KMS-11 (cell line): ENCODE measurements around the gene TBX20.
"Not testable (repeated sequence)": the region's sequence is repeated elsewhere in the genome, so short reads cannot be mapped to it uniquely, and the experiment has no call there.

Experiments used
- H2AFZ ChIP-seq: fragments of 200-600 bp; sonication (generic); 2 replicates; pipeline ENCODE4 v1.6.1; 2016; ENCODE audit warnings: antibody characterized with exemption, mixed run types, low read depth
- H3K27ac ChIP-seq: fragments of 200-600 bp; sonication (generic); 2 replicates; pipeline ENCODE4 v1.6.1; 2016; ENCODE audit warnings: mild to moderate bottlenecking, mixed run types
- H3K27me3 ChIP-seq: fragments of 200-600 bp; sonication (generic); 2 replicates; pipeline ENCODE4 v1.6.1; 2017; ENCODE audit warnings: mild to moderate bottlenecking, low read depth, mixed run types, moderate library complexity; ENCODE audit not compliant: insufficient read depth
- H3K36me3 ChIP-seq: fragments of 200-600 bp; sonication (generic); 2 replicates; pipeline ENCODE4 v1.6.1; 2017; ENCODE audit warnings: mild to moderate bottlenecking, mixed run types; ENCODE audit not compliant: insufficient read depth
- H3K4me1 ChIP-seq: fragments of 200-600 bp; sonication (generic); 2 replicates; pipeline ENCODE4 v1.6.1; 2016; ENCODE audit warnings: mild to moderate bottlenecking, low read depth, mixed run types; ENCODE audit not compliant: poor library complexity, severe bottlenecking
- H3K4me2 ChIP-seq: fragments of 200-600 bp; sonication (generic); 2 replicates; pipeline ENCODE4 v1.7.0; 2016; ENCODE audit warnings: mild to moderate bottlenecking, mixed run types
- H3K4me3 ChIP-seq: fragments of 200-600 bp; sonication (generic); IDR thresholded peaks from 2 replicates; pipeline ENCODE4 v1.6.1; 2017; ENCODE audit warnings: low read depth, low read length, mixed read lengths; ENCODE audit not compliant: insufficient read depth
- H3K79me2 ChIP-seq: fragments of 200-600 bp; sonication (generic); 2 replicates; pipeline ENCODE4 v1.6.1; 2016; ENCODE audit warnings: low read depth, mixed run types; ENCODE audit not compliant: insufficient read depth
- H3K9ac ChIP-seq: fragments of 200-600 bp; sonication (generic); 2 replicates; pipeline ENCODE4 v1.6.1; 2016; ENCODE audit warnings: mild to moderate bottlenecking, mixed run types
- H4K20me1 ChIP-seq: fragments of 200-600 bp; sonication (generic); 2 replicates; pipeline ENCODE4 v1.6.1; 2016; ENCODE audit warnings: mild to moderate bottlenecking, mixed run types; ENCODE audit not compliant: insufficient read depth
- TF ChIP-seq, protein P1 (sequence below): fragments of 200-600 bp; sonication (generic); conservative IDR thresholded peaks from 2 replicates; pipeline ENCODE4 v1.6.1; 2017; ENCODE audit warnings: low read depth, mild to moderate bottlenecking, antibody characterized with exemption, low read length, moderate library complexity, mixed read lengths

The TBX20 gene

DNA sequence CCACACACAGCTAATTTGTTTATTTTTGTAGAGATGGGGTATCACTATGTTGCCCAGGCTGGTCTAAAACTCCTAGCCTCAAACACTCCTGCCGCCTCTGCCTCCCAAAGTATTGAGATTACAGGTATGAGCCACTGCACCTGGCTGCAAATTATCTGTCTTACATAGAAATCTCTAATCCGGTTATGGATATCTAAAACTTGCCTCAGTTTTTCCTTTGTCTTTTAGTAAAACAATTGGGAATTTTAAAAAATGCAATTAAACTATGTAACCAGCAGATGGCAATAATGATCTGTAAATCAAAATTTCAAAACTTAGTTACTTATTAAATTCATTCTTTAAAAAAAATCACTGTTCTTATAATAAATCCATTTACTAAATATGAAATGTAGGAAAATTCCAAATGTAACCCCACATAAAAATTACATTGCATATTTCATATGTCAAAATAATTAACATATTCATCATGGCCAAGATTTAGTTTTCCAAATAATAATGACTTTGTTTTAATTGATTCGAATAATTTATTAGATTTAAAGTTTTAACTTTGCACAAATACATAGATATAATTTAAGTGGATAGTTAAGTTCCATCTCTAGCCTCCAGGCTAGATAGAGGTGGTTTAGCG, 63.6 kb downstream of the TBX20 start:
- H2AFZ ChIP-seq, H4K20me1 ChIP-seq, H3K4me2 ChIP-seq, H3K9ac ChIP-seq, H3K36me3 ChIP-seq, H3K4me1 ChIP-seq, H3K27ac ChIP-seq, H3K79me2 ChIP-seq, H3K4me3 ChIP-seq, H3K27me3 ChIP-seq: not testable (repeated sequence)
- TF ChIP-seq, protein P1, sequence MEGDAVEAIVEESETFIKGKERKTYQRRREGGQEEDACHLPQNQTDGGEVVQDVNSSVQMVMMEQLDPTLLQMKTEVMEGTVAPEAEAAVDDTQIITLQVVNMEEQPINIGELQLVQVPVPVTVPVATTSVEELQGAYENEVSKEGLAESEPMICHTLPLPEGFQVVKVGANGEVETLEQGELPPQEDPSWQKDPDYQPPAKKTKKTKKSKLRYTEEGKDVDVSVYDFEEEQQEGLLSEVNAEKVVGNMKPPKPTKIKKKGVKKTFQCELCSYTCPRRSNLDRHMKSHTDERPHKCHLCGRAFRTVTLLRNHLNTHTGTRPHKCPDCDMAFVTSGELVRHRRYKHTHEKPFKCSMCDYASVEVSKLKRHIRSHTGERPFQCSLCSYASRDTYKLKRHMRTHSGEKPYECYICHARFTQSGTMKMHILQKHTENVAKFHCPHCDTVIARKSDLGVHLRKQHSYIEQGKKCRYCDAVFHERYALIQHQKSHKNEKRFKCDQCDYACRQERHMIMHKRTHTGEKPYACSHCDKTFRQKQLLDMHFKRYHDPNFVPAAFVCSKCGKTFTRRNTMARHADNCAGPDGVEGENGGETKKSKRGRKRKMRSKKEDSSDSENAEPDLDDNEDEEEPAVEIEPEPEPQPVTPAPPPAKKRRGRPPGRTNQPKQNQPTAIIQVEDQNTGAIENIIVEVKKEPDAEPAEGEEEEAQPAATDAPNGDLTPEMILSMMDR, result peak; percentile 47; the same call in 1 of the 2 replicates

DNA sequence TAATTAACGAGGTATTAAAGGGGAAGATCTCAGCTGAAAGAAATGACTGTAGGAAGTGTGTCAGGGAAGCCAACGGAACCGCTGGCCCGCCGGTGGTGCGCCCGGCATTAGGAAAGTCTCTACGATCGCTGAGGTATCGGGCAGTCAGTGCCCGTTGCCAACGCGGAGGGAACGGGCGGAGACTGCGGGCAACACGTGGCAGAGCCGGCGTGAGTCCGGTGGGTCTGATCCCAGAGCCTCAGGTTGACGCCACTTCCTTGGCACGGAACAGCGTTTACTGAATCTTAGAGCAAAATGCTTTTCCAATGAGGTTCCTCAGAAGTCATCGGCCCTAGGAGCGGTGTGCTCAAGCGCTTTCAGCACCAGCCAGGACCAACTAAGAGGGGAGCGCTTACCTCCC, 67.1 kb downstream of the TBX20 start:
- H4K20me1 ChIP-seq, H3K4me3 ChIP-seq, H3K27me3 ChIP-seq, H3K27ac ChIP-seq, H3K36me3 ChIP-seq: not testable (repeated sequence)
- peaks cover 15% of the 10 kb centered on the region; the same call in 1 of the 2 replicates for H3K79me2 ChIP-seq
- peaks cover 31% of the 10 kb centered on the region for H3K4me1 ChIP-seq
- H3K9ac ChIP-seq, result peak overlapping the region; percentile 86; the same call in 1 of the 2 replicates
- peak overlapping the region; percentile 70 for H2AFZ ChIP-seq
- peak overlapping the region; percentile 74 for H3K4me2 ChIP-seq

DNA sequence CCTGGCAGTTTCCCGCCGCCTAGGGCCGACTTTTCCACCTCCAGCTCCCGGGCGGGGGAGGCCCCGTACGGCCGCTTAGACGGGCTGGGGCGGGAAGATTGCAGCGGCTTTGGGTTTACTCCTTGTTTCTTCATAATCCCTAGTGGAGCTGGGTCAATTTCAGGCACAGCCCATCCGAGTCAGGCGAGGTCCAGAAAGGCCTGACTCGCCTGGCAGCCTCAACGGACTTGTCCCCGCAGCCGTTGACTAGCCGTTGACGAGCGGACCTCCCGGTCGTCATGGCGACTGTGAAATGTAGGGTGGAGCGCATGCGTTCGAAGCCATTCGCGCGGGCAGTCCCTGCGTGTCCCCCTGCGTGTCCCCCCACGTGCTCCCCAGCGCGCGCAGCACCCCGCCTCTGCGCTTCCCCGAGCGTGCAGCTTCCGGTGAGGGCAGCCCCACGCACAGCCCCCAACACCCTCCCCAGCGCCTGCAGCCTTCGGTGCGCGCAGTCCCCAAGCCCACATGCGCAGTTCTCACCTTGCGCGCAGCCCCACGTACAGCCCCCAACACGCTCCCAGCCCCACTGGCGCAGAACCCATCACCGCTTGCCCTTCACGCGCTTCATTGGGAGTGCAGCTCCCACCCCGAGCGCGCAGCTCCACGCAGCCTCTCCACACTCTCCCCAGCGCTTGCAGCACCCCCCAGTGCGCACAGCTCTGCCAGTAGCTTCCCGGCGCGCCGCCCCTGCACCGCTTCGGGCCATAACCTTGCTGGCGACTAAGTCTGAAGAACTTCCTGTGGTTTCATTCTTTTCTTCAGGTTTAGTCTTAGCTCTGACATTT, 67.8 kb downstream of the TBX20 start:
- H2AFZ ChIP-seq, result peak overlapping the region; percentile 70

DNA sequence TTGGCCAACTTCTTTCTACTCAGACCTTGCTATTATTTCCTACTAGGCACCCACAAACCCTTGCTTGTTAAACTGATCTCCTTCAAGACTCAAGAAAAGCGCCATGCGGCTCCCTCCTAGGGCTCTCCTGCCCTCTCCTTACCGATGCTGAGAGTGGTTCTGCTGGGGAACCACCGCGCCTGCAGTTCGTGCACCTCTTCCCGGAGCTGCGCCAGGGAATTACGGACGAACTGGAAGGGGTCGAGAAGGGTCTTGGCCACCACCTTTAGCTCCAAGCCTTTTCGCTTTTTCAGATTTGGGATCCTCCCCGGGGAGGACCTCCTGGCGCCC, 68.4 kb downstream of the TBX20 start:
- peak overlapping the region; percentile 54 for H3K27ac ChIP-seq
- H3K4me1 ChIP-seq, result peaks cover 43% of the 10 kb centered on the region
- not testable (repeated sequence) for H3K36me3 ChIP-seq, H3K27me3 ChIP-seq, H4K20me1 ChIP-seq, H3K4me3 ChIP-seq
- TF ChIP-seq, protein P1, result 0 out of 2 replicates have a peak, but pooled peaks have one; percentile 28
- peak overlapping the region; percentile 86 for H3K9ac ChIP-seq
- H2AFZ ChIP-seq, result peak overlapping the region; percentile 70
- peaks cover 15% of the 10 kb centered on the region; the same call in 1 of the 2 replicates for H3K79me2 ChIP-seq
- peak overlapping the region; percentile 74 for H3K4me2 ChIP-seq

More for the DNA sequence above, 67.8 kb downstream of the TBX20 start:
- Histone ChIP-seq H3K27ac (peak overlapping the region; percentile 54), H3K4me2 (peak overlapping the region; percentile 74), H3K36me3 (no peaks in the 10 kb centered on the region), H3K27me3 (no peaks in the 10 kb centered on the region), H3K79me2 (peaks cover 15% of the 10 kb centered on the region; the same call in 1 of the 2 replicates), H4K20me1 (no peaks in the 10 kb centered on the region), H3K9ac (peak overlapping the region; percentile 86), H3K4me1 (peaks cover 37% of the 10 kb centered on the region), H3K4me3 (no peak overlapping the region)
- TF ChIP-seq, protein P1, result 0 out of 2 replicates have a peak, but pooled peaks have one; percentile 8

DNA sequence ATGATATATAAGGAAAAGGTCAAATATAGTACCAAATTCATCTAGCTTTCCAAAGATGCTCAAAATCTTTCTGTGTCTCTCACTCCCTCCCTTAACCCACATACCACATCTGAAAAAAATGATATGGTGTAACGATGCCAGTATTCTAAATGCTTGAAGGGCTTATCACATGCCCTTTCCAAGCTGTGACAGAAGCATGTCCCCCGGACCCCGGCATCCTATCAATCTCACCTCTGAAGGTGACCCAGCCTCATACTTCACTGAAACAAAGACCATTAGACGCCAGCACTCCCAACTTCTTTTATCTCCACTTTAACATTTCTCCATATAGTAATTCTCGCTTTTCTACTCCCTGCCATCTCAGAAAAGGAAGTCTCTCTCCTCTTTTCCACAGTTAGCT, 68.9 kb downstream of the TBX20 start:
- not testable (repeated sequence) for H3K27me3 ChIP-seq, H4K20me1 ChIP-seq, H3K4me3 ChIP-seq, H3K27ac ChIP-seq, H3K36me3 ChIP-seq
- Histone ChIP-seq H3K9ac (peak overlapping the region; percentile 86), H3K4me1 (peaks cover 41% of the 10 kb centered on the region), H2AFZ (peak overlapping the region; percentile 70), H3K4me2 (peak overlapping the region; percentile 74), H3K79me2 (peaks cover 15% of the 10 kb centered on the region; the same call in 1 of the 2 replicates)

DNA sequence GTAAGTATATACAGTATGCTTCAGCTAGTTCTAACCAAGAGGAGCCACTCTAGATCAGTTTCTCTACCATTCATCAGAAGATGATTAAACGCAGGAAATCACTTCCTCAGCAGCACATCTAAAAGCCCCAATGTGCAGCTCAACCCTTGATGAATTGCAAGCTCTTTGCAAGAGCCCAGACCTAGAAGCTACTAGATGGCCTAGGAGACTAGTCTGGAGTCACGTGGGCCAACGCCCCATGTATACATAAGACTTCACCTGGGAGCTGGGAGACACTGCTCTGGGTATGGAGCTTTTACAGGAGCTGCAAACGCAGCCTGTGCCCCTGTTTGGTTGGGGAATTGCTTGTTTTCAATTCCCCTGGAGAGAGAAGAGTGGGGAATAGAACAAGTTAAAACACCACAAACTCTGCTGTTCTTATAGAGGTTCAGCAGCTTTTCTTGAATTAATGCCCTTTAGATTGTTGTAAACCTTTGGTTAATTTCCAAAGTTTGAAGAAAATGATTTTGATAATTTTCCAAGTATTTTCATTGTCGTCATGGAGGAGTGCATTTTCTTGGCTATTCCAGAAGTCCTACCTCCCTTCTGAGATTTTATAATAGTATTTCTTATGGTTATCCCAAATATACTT, 69.9 kb downstream of the TBX20 start:
- H3K9ac ChIP-seq, H3K27me3 ChIP-seq, H2AFZ ChIP-seq, H3K27ac ChIP-seq, H3K4me3 ChIP-seq, H4K20me1 ChIP-seq, H3K36me3 ChIP-seq: not testable (repeated sequence)
- Histone ChIP-seq H3K79me2 (peaks cover 15% of the 10 kb centered on the region; the same call in 1 of the 2 replicates), H3K4me2 (peak overlapping the region; percentile 98), H3K4me1 (peaks cover 40% of the 10 kb centered on the region)

DNA sequence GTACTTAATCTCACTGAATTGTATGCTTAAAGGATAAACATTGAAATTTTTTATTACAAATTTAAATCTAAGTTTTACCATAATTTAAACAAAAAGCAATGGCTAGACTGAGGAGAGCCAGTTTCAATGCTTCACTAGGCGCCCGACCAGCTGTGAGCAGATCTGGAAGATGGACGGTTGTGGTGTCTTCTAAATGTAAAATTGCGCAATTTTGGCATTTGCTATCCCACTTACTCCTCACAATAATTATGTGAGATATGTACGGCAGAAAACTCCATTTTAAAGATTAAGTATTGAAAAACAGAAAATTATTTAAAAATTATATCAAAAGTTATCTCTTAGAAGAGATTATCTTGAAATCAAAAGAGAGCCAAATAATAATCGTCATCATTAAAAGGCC, 73.2 kb downstream of the TBX20 start:
- H3K79me2 ChIP-seq, result peaks cover 15% of the 10 kb centered on the region; the same call in 1 of the 2 replicates
- H3K4me2 ChIP-seq, H3K4me3 ChIP-seq, H3K9ac ChIP-seq, H3K27me3 ChIP-seq, H3K27ac ChIP-seq, H3K36me3 ChIP-seq, H2AFZ ChIP-seq, H4K20me1 ChIP-seq: not testable (repeated sequence)
- peaks cover 40% of the 10 kb centered on the region for H3K4me1 ChIP-seq
